ENCODE measurements around the gene MRPL40.

MRPL40 gene

DNA sequence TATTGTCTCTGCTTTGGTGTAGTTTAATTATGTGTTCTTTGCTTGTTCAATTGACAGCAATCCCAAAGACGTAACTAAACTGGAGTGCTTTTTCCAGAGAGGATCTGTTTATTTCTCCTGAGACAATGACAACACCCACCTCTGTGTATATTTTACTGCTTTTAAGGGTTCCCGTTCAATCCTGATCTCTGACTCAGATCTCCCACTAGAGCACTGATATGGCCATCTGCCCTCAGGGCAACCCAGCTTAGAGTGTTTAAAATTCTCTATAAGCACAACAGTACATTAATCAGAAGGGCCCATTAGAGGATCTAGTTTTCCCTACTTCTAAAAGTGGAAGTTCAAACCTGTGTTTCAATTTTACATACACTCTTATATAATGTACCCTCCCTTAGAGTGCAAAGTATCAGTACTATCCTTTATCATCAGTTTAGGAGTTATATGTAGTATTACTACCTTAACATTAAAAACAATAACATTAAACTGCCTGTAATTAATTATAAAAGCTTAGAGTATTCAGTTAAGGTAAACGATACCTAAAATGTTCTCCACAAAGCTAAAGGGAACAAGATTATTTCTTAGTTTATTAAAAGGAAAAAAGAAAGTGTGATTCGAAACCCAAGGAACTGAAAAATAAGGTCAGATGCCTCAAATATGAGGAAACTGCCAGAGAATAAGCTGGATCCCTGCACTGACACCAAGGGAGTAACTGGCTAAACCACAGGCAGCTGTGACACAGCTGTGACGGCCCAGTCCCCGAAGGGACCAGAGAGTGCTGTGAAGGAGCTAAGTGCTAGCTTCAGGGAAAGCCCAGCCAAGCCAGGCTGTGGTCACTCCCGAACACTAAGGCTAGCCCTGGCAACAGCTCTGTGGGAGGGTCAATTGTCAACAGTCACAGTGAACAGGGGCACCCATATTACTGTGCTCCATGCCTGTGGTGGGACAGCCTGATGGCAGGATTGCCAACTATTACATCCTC is 31.4 kb downstream of the MRPL40 start:
- no peak for DNase-seq

DNA sequence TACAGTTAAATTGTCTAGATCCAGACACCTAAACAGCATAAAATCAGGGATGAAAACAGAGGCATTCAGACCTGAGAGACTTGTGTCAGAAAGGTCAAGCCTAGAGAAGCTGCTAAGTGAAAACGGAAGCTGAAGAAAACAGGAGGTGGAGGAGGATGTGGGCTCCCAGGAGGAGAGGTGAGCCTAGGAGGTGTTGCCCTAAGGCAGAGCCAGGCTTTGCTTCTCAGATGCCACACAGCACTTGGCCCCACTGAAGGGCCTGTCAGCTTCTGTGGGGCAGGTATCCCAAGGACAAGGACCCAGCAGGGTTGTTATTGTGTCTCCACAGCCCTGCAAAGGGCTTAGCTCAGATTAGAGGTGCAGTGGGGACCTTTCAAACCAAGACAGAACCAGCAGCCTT is 32.2 kb downstream of the MRPL40 start:
- DNase-seq: no peak

DNA sequence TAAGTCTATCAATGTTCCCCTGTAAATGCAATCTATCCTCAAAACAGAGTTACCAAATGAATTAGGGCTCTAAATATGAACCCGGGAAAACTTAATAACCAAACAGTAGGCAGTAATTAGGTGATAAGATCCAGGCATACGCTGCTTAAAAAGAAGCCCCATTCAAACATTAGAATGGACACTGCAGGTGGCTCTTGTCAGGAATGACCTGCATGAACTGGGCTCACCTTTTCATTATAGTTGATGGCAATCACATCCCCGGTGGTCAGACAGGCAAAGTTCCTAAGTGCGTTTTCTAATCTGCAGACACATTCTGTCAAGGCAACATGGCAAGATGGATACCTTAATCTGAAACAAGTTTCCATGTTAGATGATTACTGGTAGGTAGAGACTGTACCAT is 32.6 kb downstream of the MRPL40 start:
- DNase-seq: no peak

DNA sequence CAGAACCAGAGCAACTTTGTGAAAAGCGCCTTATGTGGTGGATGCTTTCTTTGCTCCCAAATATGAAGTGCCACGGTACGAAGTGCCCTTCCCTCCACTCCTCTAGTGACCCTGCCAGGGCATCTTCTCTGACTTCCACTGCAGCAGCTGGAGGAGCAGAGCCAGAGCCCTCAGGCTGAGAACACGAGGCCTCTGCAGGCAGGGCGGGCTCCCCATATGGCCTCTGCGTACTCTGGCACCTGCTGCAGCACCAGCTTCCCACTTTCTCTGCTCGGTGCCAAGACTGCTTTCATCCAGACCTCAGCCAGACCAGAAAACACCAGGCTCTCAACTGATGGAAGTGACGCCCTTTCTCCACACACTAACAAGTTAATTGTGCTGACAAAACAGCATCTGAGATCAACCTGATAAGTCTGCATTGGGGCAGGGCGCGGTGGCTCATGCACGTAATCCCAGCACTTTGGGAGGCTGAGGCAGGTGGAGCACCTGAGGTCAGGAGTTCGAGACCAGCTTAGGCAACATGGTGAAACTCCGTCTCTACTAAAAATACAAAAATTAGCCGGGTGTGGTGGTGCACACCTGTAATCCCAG is 33.9 kb downstream of the MRPL40 start:
- DNase-seq: no peak

DNA sequence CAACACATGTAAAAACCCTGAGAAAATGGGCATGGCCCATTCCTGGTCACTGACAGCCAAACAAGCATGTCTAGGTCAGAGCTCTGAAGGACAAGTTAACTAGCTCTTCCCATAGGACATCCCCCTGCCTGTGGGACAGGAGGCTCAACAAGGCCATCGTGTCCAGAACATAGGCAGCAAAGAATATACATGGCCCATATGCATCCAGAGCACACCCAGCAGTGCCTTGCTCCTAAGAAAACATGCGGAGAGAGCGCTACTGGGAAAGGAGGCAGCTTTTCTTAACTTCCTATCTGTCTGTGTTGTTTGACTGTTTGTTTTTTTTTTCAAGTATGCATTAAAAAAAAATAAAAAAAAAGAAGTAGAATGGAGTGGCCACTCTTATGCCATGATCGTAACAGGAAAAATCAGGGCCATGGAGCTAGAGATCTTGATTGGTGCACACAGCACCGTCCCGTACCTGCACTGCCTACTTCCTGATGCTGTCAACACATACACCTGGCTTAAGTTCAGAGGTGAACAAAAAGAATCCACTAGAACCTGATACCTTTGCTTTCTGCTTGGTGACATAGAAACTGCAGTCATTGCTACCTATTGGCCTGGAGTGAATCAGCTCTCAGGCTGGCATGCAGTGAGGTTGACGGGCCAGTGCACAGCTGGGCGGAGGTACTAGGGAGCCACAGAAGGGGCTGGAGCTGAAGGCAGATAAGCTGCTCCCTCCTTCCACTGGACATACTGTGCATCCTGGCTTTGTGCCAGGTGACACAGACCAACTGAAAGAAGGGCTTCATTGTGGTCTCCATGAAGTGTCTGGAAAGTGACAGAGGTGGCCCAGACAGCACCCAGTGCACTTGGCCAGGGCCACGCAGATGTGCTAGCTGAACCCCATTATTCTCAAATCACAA is 34.8 kb downstream of the MRPL40 start:
- DNase-seq: no peak

DNA sequence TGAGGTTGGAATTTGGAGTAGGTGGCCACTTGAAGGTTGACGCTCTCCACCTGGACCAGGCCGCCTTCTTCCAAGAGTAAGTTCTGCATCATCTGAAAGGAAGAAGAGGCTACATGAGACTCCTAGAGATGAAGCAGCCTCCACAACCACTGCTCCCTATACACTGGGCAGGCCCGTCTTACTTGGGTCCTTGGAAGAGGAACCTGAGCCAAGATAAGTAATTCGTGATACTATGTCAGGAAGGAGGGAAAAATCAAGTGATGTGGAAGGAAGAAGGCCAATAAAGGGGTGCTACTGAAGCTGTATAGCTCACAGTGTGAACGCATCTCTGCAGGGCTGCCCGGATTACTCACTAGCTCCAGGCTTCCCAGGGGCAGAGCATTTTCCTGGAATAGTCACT is 35.6 kb downstream of the MRPL40 start:
- DNase-seq: no peak

DNA sequence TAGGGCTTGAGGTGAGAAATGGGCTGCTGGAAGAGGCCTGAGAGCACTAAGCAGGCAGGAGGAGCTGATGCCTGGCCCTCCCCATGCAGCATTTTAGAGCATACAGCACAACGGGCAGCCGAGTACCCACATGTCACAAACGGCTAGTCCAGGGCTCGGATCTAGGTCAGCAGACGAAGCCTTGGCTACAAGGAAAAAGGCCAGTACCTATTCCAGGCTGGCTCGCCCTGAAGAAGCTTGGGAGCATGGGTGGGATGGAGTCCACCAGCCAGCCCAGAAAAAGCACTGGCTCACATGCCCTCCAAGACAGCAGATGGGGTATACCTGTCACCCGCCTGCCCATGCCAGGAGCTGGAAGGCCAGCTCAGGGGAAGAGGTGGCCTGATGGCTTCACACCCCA is 37.1 kb downstream of the MRPL40 start:
- no peak for DNase-seq

GRCh38 chr22:19470010-19470409 is 37.7 kb downstream of the MRPL40 start:
- DNase-seq: no peak

DNA sequence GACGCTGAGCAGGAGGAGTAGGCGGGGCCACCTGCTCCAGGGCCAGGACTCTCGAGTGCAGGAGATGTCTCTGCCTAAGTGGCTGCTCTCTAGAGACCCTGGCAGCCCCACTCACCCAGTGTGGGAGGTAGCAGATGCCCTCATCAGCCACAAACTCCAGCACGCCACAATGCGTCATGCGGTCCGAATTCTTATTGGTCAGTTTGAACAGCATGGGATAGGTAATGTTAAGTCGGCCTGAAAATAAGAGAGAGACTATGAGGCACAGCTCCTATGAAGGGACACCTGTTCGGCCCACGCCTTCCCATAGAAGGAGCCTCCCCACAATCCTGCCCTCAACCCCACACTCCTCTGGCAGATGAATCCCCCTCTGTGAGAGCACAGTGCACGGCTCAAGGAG is 39.2 kb downstream of the MRPL40 start:
- DNase-seq: no peak

- no peak for DNase-seq
Measured at GRCh38 chr22:19472233-19472632, 39.9 kb downstream of the MRPL40 start.

DNA sequence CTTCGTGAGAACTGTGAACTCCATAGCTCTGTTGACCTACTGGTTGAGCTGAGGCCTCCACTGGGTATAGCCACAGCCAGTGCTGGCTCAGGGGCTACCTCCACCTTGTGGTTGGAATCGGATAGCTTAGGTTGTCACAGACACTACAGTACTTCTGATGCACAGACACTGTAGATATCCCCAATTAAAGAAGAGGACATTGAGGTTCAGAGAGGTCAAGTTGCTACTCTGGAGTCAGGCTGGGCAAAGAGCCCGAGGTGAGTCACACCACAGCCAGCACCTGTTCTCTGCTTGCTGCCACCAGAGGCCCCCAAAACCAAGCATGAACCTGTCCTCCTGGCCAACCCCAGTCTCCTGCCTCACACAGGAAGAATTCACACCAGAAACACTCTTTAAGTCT is 41.2 kb downstream of the MRPL40 start:
- no peak for DNase-seq

GRCh38 chr22:19476023-19476422 is 43.7 kb downstream of the MRPL40 start:
- no peak for DNase-seq

DNA sequence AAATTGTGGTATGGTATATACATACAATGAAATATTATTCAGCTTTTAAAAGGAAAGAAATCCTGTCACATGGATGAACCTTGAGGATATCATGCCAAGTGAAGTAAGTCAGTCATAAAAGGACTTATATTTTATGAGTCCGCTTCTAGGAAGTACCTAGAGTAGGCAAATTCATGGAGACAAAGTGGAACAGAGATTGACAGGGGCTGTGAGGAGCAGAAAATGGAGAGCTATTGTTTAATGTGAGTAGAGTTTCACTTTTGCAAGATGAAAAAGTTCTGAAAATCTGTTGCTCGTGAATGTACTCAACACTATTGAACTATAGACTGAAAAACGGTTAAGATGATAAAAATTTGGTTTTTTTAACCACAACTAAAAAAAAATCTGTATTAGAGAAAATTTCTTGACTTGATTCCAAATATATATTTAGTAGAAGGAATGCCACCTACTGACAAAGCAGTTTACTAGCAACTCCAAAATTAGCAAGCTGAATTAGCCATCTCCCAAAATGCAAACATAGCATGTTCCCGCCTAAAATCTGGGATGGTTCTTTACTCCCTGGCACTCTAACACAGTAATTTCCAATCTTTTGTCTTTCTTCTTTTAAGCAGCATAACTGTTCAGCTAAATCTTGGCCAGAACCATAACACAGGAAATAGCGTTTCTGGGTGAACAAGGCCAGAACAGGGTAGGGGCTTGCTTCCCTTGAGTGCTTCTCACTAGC is 45.1 kb downstream of the MRPL40 start:
- peak in 1 of 3 experiments; percentile 29 for DNase-seq

DNA sequence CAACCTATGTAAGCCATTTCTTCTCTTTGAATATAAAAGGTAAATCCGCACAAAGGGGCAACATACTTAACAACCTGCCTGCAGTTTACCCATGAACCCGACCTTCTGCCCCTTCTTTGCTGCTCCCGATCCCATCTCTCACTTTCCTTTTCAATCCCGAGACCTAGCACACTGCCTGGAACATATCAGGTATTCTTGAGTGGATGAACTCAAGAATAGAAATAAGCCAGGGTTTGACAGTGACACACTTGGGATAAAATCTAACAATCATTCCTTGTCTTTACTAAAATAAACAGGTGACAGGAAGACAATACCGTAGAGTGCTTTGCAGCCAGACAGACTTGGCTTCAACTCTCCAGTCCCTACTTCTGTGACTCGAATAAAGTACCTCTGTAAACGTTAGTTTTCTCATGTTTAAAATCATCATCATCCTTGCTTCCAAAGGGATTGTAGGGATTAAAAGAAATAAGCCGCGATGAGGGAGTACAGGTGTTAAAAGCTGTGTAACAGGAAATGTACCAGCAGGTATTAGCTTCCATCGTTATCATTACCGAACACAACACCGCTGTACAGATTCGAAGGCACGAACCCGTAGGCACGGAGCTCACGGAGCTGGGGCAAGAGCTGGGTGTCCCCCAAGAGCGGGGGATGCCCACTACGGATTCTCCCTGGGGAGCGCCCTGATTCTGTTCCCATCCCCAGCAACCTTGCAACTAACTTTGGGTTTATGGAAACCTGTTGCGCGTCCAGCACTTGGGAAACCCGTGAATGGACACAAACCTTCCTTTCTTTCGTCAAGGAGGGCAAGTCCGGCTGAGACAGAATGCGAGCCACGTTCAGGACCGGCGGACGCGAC is 45.9 kb downstream of the MRPL40 start:
- peak in 1 of 3 experiments; percentile 46 for DNase-seq

GRCh38 chr22:19478901-19479354 is 46.6 kb downstream of the MRPL40 start, which contains the start of gene UFD1:
Gene UFD1, minus strand, starts transcription at chr22:19479193. Its CDS starts 108 bp downstream, at chr22:19479085.
- peak; percentile 77 to 93 (median 88) for DNase-seq

DNA sequence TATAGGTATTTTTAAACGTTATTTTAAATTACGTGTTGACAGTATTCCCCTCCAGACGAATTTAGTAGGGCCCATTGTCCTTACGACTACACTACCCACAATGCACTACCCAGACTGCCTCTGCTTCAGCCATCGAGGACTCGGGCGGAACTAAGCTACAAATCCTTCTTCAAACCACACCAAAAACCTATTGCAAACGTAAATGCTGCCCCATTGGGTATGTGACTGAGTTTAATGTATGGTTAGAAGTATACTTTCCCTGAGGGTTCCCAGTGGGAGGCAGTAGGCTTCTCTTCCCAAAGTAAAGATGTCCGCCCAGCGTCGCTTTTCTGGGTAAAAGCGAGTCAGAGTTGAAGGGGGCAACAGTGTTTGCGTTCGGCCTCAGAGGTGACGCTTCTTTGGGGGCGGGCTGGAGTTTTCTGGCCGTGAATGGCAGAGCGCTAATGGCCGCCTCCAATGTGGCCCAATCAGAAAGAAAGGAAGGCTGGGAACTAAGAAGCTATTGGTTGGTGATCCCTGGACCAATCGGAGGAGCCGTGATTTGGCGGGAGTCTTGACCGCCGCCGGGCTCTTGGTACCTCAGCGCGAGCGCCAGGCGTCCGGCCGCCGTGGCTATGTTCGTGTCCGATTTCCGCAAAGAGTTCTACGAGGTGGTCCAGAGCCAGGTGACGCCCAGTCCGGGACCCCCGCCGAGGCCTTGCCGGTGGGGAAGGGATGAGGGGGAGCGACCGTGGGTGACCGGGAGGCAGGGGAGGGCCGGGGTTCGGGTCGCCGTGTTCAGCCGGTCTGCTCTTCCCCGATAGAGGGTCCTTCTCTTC is 47.2 kb downstream of the MRPL40 start, which contains the start of gene CDC45:
TSS of gene CDC45 (plus strand) at position 566 of the 818 bp plus-strand sequence. CDS start at position 615, 49 bp downstream.
- DNase-seq: peak; percentile 92 to 98 (median 94)

- DNase-seq: no peak
Measured at GRCh38 chr22:19480173-19480568, 47.8 kb downstream of the MRPL40 start.

GRCh38 chr22:19480789-19481188 is 48.4 kb downstream of the MRPL40 start:
- DNase-seq: no peak

GRCh38 chr22:19482297-19482696 is 50.0 kb downstream of the MRPL40 start:
- no peak for DNase-seq
